K562 (cell line): ENCODE measurements around the gene ART4. TPM values are rescaled to one million over a fixed set of nuclear protein-coding genes. Genes with fewer than 3 reads are reported as not detected.

Source experiments
- ATAC-seq: fragments of 200-7000 bp; cut with Tn5 transposase; 3 replicates; pipeline ENCODE4 v1.9.1; 2020; ENCODE audit warnings: moderate library complexity
- BruUV-seq: library from RNA; stranded (reverse); fragments of 400-500 nt; replicated peaks from 2 replicates; lab custom pipeline; 2021; lab: Mats Ljungman, UMichigan
- CTCF ChIA-PET: fragments of 300-600 bp; formaldehyde crosslinking; extraction: SDS; loops from one replicate; lab custom pipeline; 2021; ENCODE audit warnings: low intra/inter-chr PET ratio; lab: Yijun Ruan, JAX
- POLR2A ChIA-PET: fragments of 300-600, 350-650 bp; sonication (Branson Sonifier 250); formaldehyde crosslinking; extraction: SDS; loops from one replicate; lab custom pipeline; 2021; ENCODE audit warnings: antibody characterized with exemption, inconsistent platforms; lab: Yijun Ruan, JAX
- DNase-seq, 4 experiments: peaks; one replicate each; pipeline versions ENCODE4 v3.0.0 to v3.0.0-alpha.2; 2011 to 2018; ENCODE audit warnings: low spot score in 3 of 4, mixed read lengths in 3 of 4; ENCODE audit errors: extremely low read depth in 1 of 4
- FAIRE-seq: peaks from 2 replicates; lab custom pipeline; 2011; peaks lifted over from hg19 to GRCh38; lab: Jason Lieb, UNC
- H2AFZ ChIP-seq: 2 replicates; pipeline ENCODE4 v1.6.0; 2011; ENCODE audit warnings: low read depth, low read length, control low read depth, inconsistent platforms
- H3K27ac ChIP-seq: fragments of 200-600 bp; 3 replicates; pipeline ENCODE4 v1.8.0; 2011; ENCODE audit warnings: low read depth, mild to moderate bottlenecking, control low read depth, inconsistent platforms, low read length, moderate library complexity, mixed read lengths; ENCODE audit errors: extremely low read depth
- H3K27me3 ChIP-seq, 2 experiments: fragments of 300-600 bp in 1 of 2; 2 replicates in 1 of 2; 3 replicates in 1 of 2; pipeline versions ENCODE4 v1.6.0 to v1.8.0; 2011; ENCODE audit warnings: inconsistent platforms in 2 of 2, low read length in 2 of 2, mild to moderate bottlenecking in 1 of 2, mixed read lengths in 1 of 2, moderate library complexity in 1 of 2; ENCODE audit not compliant: control insufficient read depth in 2 of 2, insufficient read depth in 2 of 2
- H3K36me3 ChIP-seq: fragments of 300-600 bp; 3 replicates; pipeline ENCODE4 v1.8.0; 2011; ENCODE audit warnings: mild to moderate bottlenecking, low read length, inconsistent platforms; ENCODE audit not compliant: control insufficient read depth, insufficient read depth
- H3K4me1 ChIP-seq, 2 experiments: fragments of 200-600 bp in 1 of 2; replicated peaks in 1 of 2; 2 replicates in 1 of 2; 3 replicates in 1 of 2; pipeline versions ENCODE4 v1.5.1 to v1.8.0; 2011; ENCODE audit warnings: inconsistent platforms in 2 of 2, low read length in 2 of 2, mild to moderate bottlenecking in 1 of 2, mixed read lengths in 1 of 2, moderate library complexity in 1 of 2; ENCODE audit not compliant: control insufficient read depth in 2 of 2, insufficient read depth in 2 of 2
- H3K4me2 ChIP-seq: 2 replicates; pipeline ENCODE4 v1.6.1; 2011; ENCODE audit warnings: low read length, control low read depth, inconsistent platforms, mixed read lengths; ENCODE audit not compliant: insufficient read depth
- H3K4me3 ChIP-seq: fragments of 200-600 bp; sonication (generic), shearing (Covaris generic); 2 replicates; pipeline ENCODE4 v1.5.1; 2016; ENCODE audit warnings: control low read depth, inconsistent platforms
- H3K79me2 ChIP-seq: fragments of 200-600 bp; 3 replicates; pipeline ENCODE4 v1.8.0; 2011; ENCODE audit warnings: low read length, inconsistent platforms; ENCODE audit not compliant: control insufficient read depth, insufficient read depth
- H3K9ac ChIP-seq, 2 experiments: 2 replicates each; pipeline versions ENCODE4 v1.6.0 to v1.6.1; 2011; ENCODE audit warnings: low read depth in 2 of 2, low read length in 2 of 2, control low read depth in 1 of 2, inconsistent platforms in 1 of 2, mild to moderate bottlenecking in 1 of 2, mixed read lengths in 1 of 2; ENCODE audit not compliant: insufficient read depth in 1 of 2
- H3K9me1 ChIP-seq: one replicate; pipeline ENCODE4 v1.6.0; 2011; ENCODE audit warnings: inconsistent platforms, mild to moderate bottlenecking, low read length, moderate library complexity; ENCODE audit not compliant: control insufficient read depth, insufficient read depth
- H3K9me3 ChIP-seq: replicated peaks from 2 replicates; pipeline ENCODE4 v1.5.1; 2011; ENCODE audit warnings: low read depth, low read length, inconsistent platforms; ENCODE audit not compliant: control insufficient read depth, insufficient read depth
- H4K20me1 ChIP-seq: replicated peaks from 2 replicates; pipeline ENCODE4 v1.6.1; 2011; ENCODE audit warnings: low read length, inconsistent platforms, mixed read lengths; ENCODE audit not compliant: control insufficient read depth, insufficient read depth
- ARID3A ChIP-seq: IDR thresholded peaks from 2 replicates; pipeline ENCODE4 v1.6.1; 2012; ENCODE audit warnings: low read depth, low read length, improper control_type of control experiment, borderline replicate concordance
- CBX5 ChIP-seq: IDR thresholded peaks from 2 replicates; pipeline ENCODE4 v1.6.1; 2014; ENCODE audit warnings: low read depth, borderline replicate concordance
- CBX8 ChIP-seq: fragments of 200-600 bp; sonication (generic); IDR thresholded peaks from 2 replicates; pipeline ENCODE4 v1.6.1; 2012; ENCODE audit warnings: borderline replicate concordance, mixed run types, low read depth, mild to moderate bottlenecking, moderate library complexity, mixed read lengths, low read length, control low read depth, inconsistent platforms; ENCODE audit not compliant: poor library complexity, severe bottlenecking; ENCODE audit errors: extremely low read depth
- CHCHD3 ChIP-seq: fragments of 250-450 bp; sonication (Bioruptor Pico); IDR thresholded peaks from 2 replicates; pipeline ENCODE4 v2.1.2; 2022; ENCODE audit warnings: mild to moderate bottlenecking
- E2F3 ChIP-seq: fragments of 250-450 bp; sonication (Bioruptor Pico); IDR thresholded peaks from 2 replicates; pipeline ENCODE4 v1.4.0; 2020; ENCODE audit warnings: mild to moderate bottlenecking
- FOS ChIP-seq: IDR thresholded peaks from 3 replicates; pipeline ENCODE4 v1.6.1; 2011; ENCODE audit not compliant: insufficient read length; ENCODE audit errors: extremely low read depth
- FOXP1 ChIP-seq: sonication (generic); formaldehyde crosslinking; IDR thresholded peaks from 2 replicates; pipeline ENCODE4 v1.8.0; 2022; ENCODE audit warnings: mild to moderate bottlenecking, missing genetic modification reagents
- GABPB1 ChIP-seq: sonication (generic); formaldehyde crosslinking; IDR thresholded peaks from 2 replicates; pipeline ENCODE4 v1.8.0; 2022; ENCODE audit warnings: mild to moderate bottlenecking, missing genetic modification reagents
- HNRNPH1 ChIP-seq: fragments of 200-400 bp; formaldehyde crosslinking; optimal IDR thresholded peaks from 2 replicates; pipeline ENCODE3; 2017; ENCODE audit warnings: low read depth, mild to moderate bottlenecking, low read length, moderate library complexity
- JUND ChIP-seq, 2 experiments: IDR thresholded peaks; 2 replicates in 1 of 2; 3 replicates in 1 of 2; pipeline ENCODE4 v1.6.1; 2011; ENCODE audit warnings: borderline replicate concordance in 2 of 2, low read depth in 2 of 2, low read length in 2 of 2, improper control_type of control experiment in 1 of 2, missing biosample characterization in 1 of 2, missing genetic modification characterization in 1 of 2, missing genetic modification reagents in 1 of 2
- LARP7 ChIP-seq: fragments of 450-650 bp; IDR thresholded peaks from 2 replicates; pipeline ENCODE4 v1.6.1; 2016
- NCOA4 ChIP-seq: fragments of 450-650 bp; IDR thresholded peaks from 2 replicates; pipeline ENCODE4 v1.6.1; 2018; ENCODE audit warnings: mild to moderate bottlenecking; ENCODE audit not compliant: partially characterized antibody
- RFX1 ChIP-seq: fragments of 450-650 bp; IDR thresholded peaks from 2 replicates; pipeline ENCODE4 v1.6.1; 2016; ENCODE audit warnings: mild to moderate bottlenecking, moderate library complexity
- SUPT5H ChIP-seq: fragments of 450-650 bp; IDR thresholded peaks from 2 replicates; pipeline ENCODE4 v1.6.1; 2016
- U2AF2 ChIP-seq: fragments of 200-400 bp; formaldehyde crosslinking; optimal IDR thresholded peaks from 2 replicates; pipeline ENCODE3; 2017; ENCODE audit warnings: low read depth, mild to moderate bottlenecking, low read length
- ZFPM2 ChIP-seq: fragments of 250-450 bp; sonication (Bioruptor Pico); IDR thresholded peaks from 2 replicates; pipeline ENCODE4 v1.5.1; 2022; ENCODE audit warnings: mild to moderate bottlenecking
- ZNF165 ChIP-seq: fragments of 250-450 bp; sonication (Bioruptor Pico); IDR thresholded peaks from 2 replicates; pipeline ENCODE4 v1.4.0; 2020; ENCODE audit warnings: borderline replicate concordance
- ZNF436 ChIP-seq: fragments of 250-450, 450-650 bp; sonication (Bioruptor Pico); formaldehyde crosslinking; IDR thresholded peaks from 2 replicates; pipeline ENCODE4 v1.7.0; 2020; ENCODE audit warnings: mild to moderate bottlenecking
- WGBS: fragments of 100-300 bp; shearing (Covaris generic); methylation state at CpG from one replicate; pipeline ENCODE4 v1.1.6; 2016; ENCODE audit warnings: low coverage, mixed read lengths; ENCODE audit not compliant: insufficient coverage; ENCODE audit errors: missing lambda C conversion rate; 5-methylcytosine and 5-hydroxymethylcytosine counted together
- in situ Hi-C: fragments of 300-500 bp; cut with MboI; formaldehyde crosslinking; loops from 4 replicates; pipeline ENCODE4 v1.15.0; 2018; ENCODE audit warnings: inconsistent platforms, mixed read lengths
- intact Hi-C: fragments of 100-400 bp; cut with micrococcal nuclease; formaldehyde crosslinking; loops from 2 replicates; pipeline ENCODE4 v1.14.2; 2022
- polyA plus RNA-seq, 8 experiments: library from polyadenylated mRNA; depleted of rRNA in 4 of 8; stranded (reverse) in 5 of 8; unstranded in 3 of 8; fragments of >200 nt; fragmentation: Nextera tagmentation in 2 of 8; fragmentation: Illumina TruSeq in 1 of 8; extraction: Ambion mirVana in 2 of 8; extraction: Trizol in 1 of 8; gene quantifications; 2 replicates each; pipeline versions ENCODE4 v1.2.1 to v1.2.3, GENCODE V29; 2011 to 2014; ENCODE audit warnings: inconsistent platforms in 1 of 8, missing spikeins in 1 of 8
- total RNA-seq, 7 experiments: library from RNA; depleted of rRNA in 6 of 7; stranded (reverse); fragments of >200 nt in 6 of 7; fragmentation: Illumina TruSeq in 2 of 7; extraction: Trizol in 2 of 7; gene quantifications; 2 replicates each; pipeline versions ENCODE4 v1.2.1 to v1.2.3, GENCODE V29; 2011 to 2021; ENCODE audit warnings: low replicate concordance in 1 of 7

ART4 gene
- total and polyA plus RNA-seq, 9 of the 15 experiments (the other 6 are each of a cell fraction or from before 2014, with no cell fraction given): 0.07 TPM; not detected in 8

GRCh38 chr12:14802721-14803010 is 40.7 kb downstream of the ART4 start (continued):
- no peak for TF ChIP-seq FOS
- no peak for TF ChIP-seq ZNF165 (CRISPR knock-in tag)
- TF ChIP-seq CBX8: no peak
- TF ChIP-seq FOXP1 (CRISPR knock-in tag): no peak
- TF ChIP-seq SUPT5H: no peak
- no peak for TF ChIP-seq RFX1
- TF ChIP-seq LARP7: no peak

GRCh38 chr12:14802247-14802646 is 41.1 kb downstream of the ART4 start:
- in situ Hi-C loops: loop anchor here (25.0 kb wide), 1 partner anchor 1085 kb away; the partner anchor contains the start of gene STRAP
- ChIA-PET POLR2A (interaction anchor here (0.6 to 1.1 kb wide), 3 partner anchors 9 to 273 kb away, joined by 3 to 4 read pairs (median 4); no protein-coding TSS in a partner anchor), CTCF (no interaction called here)
- BruUV-seq: no TSS peak
- H3K9me3 ChIP-seq: no peaks in the 10 kb centered on the region
- H3K36me3 ChIP-seq: peaks cover 38% of the 10 kb centered on the region
- H3K27ac ChIP-seq: no peak overlapping the region
- H3K4me3 ChIP-seq: peak overlapping the region; percentile 90
- H3K9ac ChIP-seq: peak overlapping the region; percentile 85 to 95; a peak in 3 of 4 replicates
- no peaks in the 10 kb centered on the region for H3K27me3 ChIP-seq
- no peaks in the 10 kb centered on the region for H3K9me1 ChIP-seq
- H2AFZ ChIP-seq: no peak overlapping the region
- H3K4me1 ChIP-seq: no peaks in the 10 kb centered on the region
- no peak for FAIRE-seq
- ATAC-seq: no peak
- H3K79me2 ChIP-seq: peaks cover 45% of the 10 kb centered on the region
- peak overlapping the region; percentile 94 for H3K4me2 ChIP-seq
- no peaks in the 10 kb centered on the region for H4K20me1 ChIP-seq
- DNase-seq: no peak
- intact Hi-C loops: loop anchor here (5.0 kb wide), 1 partner anchor 40 kb away; the partner anchor contains the start of gene ART4
- 31% methylated on average over 4 of the region's 4 CpGs for WGBS
- TF ChIP-seq HNRNPH1 (no peak), ZNF436 (CRISPR knock-in tag) (no peak), E2F3 (CRISPR knock-in tag) (no peak), GABPB1 (no peak), ARID3A (no peak), CHCHD3 (CRISPR knock-in tag) (no peak), ZFPM2 (CRISPR knock-in tag) (no peak), JUND (IDR thresholded peaks at IDR 0.05; ENCODE audit: borderline replicate concordance, low read depth, low read length) (no peak), JUND (tag; IDR thresholded peaks at IDR 0.05; ENCODE audit: borderline replicate concordance, low read depth, low read length) (no peak), CBX5 (no peak), NCOA4 (no peak), U2AF2 (no peak)
